HG03066 (cell line): Measurements from ENCODE around the gene MTM1.
A peak's percentile ranks its signal among the peaks of the same experiment; 100 is the strongest.

ENCODE experiments used
- ATAC-seq: cut with Tn5 transposase; IDR thresholded peaks from one replicate; pipeline ENCODE4 v1.9.1; 2021; ENCODE audit warnings: low read depth; ENCODE audit not compliant: unreplicated experiment

The MTM1 gene

GRCh38 chrX:150649096-150649870 lies 80.9 kb downstream of the MTM1 start:
- ATAC-seq = no peak

- no peak for ATAC-seq
Observed at GRCh38 chrX:150651906-150652305, 83.5 kb downstream of the MTM1 start.

GRCh38 chrX:150655788-150656187 lies 87.4 kb downstream of the MTM1 start:
- no peak for ATAC-seq

- ATAC-seq = no peak
Observed at GRCh38 chrX:150663073-150663472, 94.7 kb downstream of the MTM1 start.

GRCh38 chrX:150664290-150664689 lies 95.9 kb downstream of the MTM1 start:
- no peak for ATAC-seq

- ATAC-seq = no peak
Observed at GRCh38 chrX:150676221-150676620, 107.8 kb downstream of the MTM1 start.

GRCh38 chrX:150680974-150681373 lies 112.6 kb downstream of the MTM1 start:
- ATAC-seq = no peak

- ATAC-seq = no peak
Observed at GRCh38 chrX:150683112-150683511, 114.7 kb downstream of the MTM1 start.

GRCh38 chrX:150683536-150684146 lies 115.2 kb downstream of the MTM1 start:
- ATAC-seq = no peak

- no peak for ATAC-seq
Observed at GRCh38 chrX:150688911-150689451, 120.6 kb downstream of the MTM1 start.

- ATAC-seq = no peak
Observed at GRCh38 chrX:150690126-150690525, 121.7 kb downstream of the MTM1 start.

GRCh38 chrX:150692296-150692695 lies 123.9 kb downstream of the MTM1 start:
- ATAC-seq = no peak

- peak; percentile 35 for ATAC-seq
Observed at GRCh38 chrX:150692831-150693724, 124.7 kb downstream of the MTM1 start, which contains the start of gene MTMR1. Gene MTMR1, plus strand, starts transcription at chrX:150693396. Its CDS starts 135 bp downstream, at chrX:150693531.

- ATAC-seq = peak; percentile 71
Observed at GRCh38 chrX:150693725-150694574, 125.5 kb downstream of the MTM1 start.

- no peak for ATAC-seq
Observed at GRCh38 chrX:150694738-150695410, 126.5 kb downstream of the MTM1 start.

GRCh38 chrX:150696331-150696730 lies 127.9 kb downstream of the MTM1 start:
- ATAC-seq = no peak

- ATAC-seq = no peak
Observed at GRCh38 chrX:150696866-150697265, 128.4 kb downstream of the MTM1 start.

GRCh38 chrX:150697641-150698040 lies 129.2 kb downstream of the MTM1 start:
- ATAC-seq = no peak

- no peak for ATAC-seq
Observed at GRCh38 chrX:150698981-150699380, 130.6 kb downstream of the MTM1 start.
